G401.6 (cell line): ENCODE data around the gene BOC.

Experiments
- FAIRE-seq: peaks from 2 replicates; lab custom pipeline; 2012; peaks lifted over from hg19 to GRCh38; lab: Jason Lieb, UNC

The BOC gene

GRCh38 chr3:113287803-113288648 is 76.7 kb downstream of the BOC start:
- peak; percentile 67 for FAIRE-seq

- no peak for FAIRE-seq
Measured at GRCh38 chr3:113288881-113289280, 77.5 kb downstream of the BOC start.

- no peak for FAIRE-seq
Measured at GRCh38 chr3:113291572-113291971, 80.2 kb downstream of the BOC start.

GRCh38 chr3:113292933-113293332 is 81.6 kb downstream of the BOC start:
- no peak for FAIRE-seq

- no peak for FAIRE-seq
Measured at GRCh38 chr3:113293348-113293747, 82.0 kb downstream of the BOC start.

- FAIRE-seq: no peak
Measured at GRCh38 chr3:113295463-113295862, 84.1 kb downstream of the BOC start.

GRCh38 chr3:113297287-113297686 is 85.9 kb downstream of the BOC start:
- FAIRE-seq: no peak

GRCh38 chr3:113297841-113298240 is 86.5 kb downstream of the BOC start:
- no peak for FAIRE-seq

GRCh38 chr3:113300596-113300995 is 89.2 kb downstream of the BOC start:
- FAIRE-seq: no peak

- FAIRE-seq: no peak
Measured at GRCh38 chr3:113304102-113304501, 92.7 kb downstream of the BOC start.

GRCh38 chr3:113304856-113305540 is 93.6 kb downstream of the BOC start:
- FAIRE-seq: no peak

- no peak for FAIRE-seq
Measured at GRCh38 chr3:113310960-113311359, 99.6 kb downstream of the BOC start.

GRCh38 chr3:113312416-113312815 is 101.1 kb downstream of the BOC start:
- no peak for FAIRE-seq

GRCh38 chr3:113314923-113315322 is 103.6 kb downstream of the BOC start:
- peak; percentile 33 for FAIRE-seq

- FAIRE-seq: no peak
Measured at GRCh38 chr3:113329757-113330156, 118.4 kb downstream of the BOC start.

GRCh38 chr3:113330742-113331141 is 119.4 kb downstream of the BOC start:
- no peak for FAIRE-seq

GRCh38 chr3:113331187-113331586 is 119.8 kb downstream of the BOC start:
- FAIRE-seq: no peak
